ENCODE data around the gene TGM1. TPM values are rescaled to one million over a fixed set of nuclear protein-coding genes. Genes with fewer than 3 reads are reported as not detected.
"Not testable (repeated sequence)": the region's sequence is repeated elsewhere in the genome, so short reads cannot be mapped to it uniquely, and the experiment has no call there.

TGM1 gene
- total and polyA plus RNA-seq, 2 donors, result 1.5 to 41.0 TPM

- no peak overlapping the region for H3K4me3 ChIP-seq (ENCODE audit: low read length in 2 of 2)
- no peak overlapping the region for H3K27ac ChIP-seq (ENCODE audit: low read depth in 1 of 2, low read length in 1 of 2)
- 98% methylated on average over 6 of the region's 6 CpGs for WGBS
- H3K9me3 ChIP-seq (ENCODE audit: control insufficient read depth in 2 of 2, insufficient read depth in 1 of 2, low read length in 1 of 2), result no peaks in the 10 kb centered on the region
- H3K4me1 ChIP-seq (ENCODE audit: control insufficient read depth in 2 of 2, insufficient read depth in 2 of 2, low read length in 2 of 2), result peaks cover 25 to 46% of the 10 kb centered on the region in 2 donors
- no peaks in the 10 kb centered on the region for H3K27me3 ChIP-seq (ENCODE audit: control insufficient read depth in 2 of 2, insufficient read depth in 1 of 2, low read length in 1 of 2)
- peaks cover 40 to 56% of the 10 kb centered on the region in 2 donors for H3K36me3 ChIP-seq (ENCODE audit: control insufficient read depth in 2 of 2, insufficient read depth in 2 of 2, low read length in 1 of 2)
- DNase-seq (ENCODE audit: low read depth in 6 of 9, low spot score in 9 of 9), result no peak
These were observed 51.7 kb downstream of the TGM1 start for GRCh38 chr14:24211311-24211710.

GRCh38 chr14:24207625-24208024 is 55.4 kb downstream of the TGM1 start:
- H3K36me3 ChIP-seq (ENCODE audit: control insufficient read depth in 2 of 2, insufficient read depth in 2 of 2, low read length in 1 of 2), result peaks cover 54 to 75% of the 10 kb centered on the region in 2 donors
- no peaks in the 10 kb centered on the region for H3K27me3 ChIP-seq (ENCODE audit: control insufficient read depth in 2 of 2, insufficient read depth in 1 of 2, low read length in 1 of 2)
- DNase-seq (ENCODE audit: low read depth in 6 of 9, low spot score in 9 of 9), result no peak
- peaks cover 14 to 24% of the 10 kb centered on the region in 2 donors for H3K4me1 ChIP-seq (ENCODE audit: control insufficient read depth in 2 of 2, insufficient read depth in 2 of 2, low read length in 2 of 2)
- WGBS, result over 99% methylated on average over 2 of the region's 2 CpGs
- no peak overlapping the region for H3K4me3 ChIP-seq (ENCODE audit: low read length in 2 of 2)
- H3K27ac ChIP-seq (ENCODE audit: low read depth in 1 of 2, low read length in 1 of 2), result peak overlapping the region in 1 of 2 donors; percentile 83
- peaks cover 0 to 1% of the 10 kb centered on the region in 2 donors for H3K9me3 ChIP-seq (ENCODE audit: control insufficient read depth in 2 of 2, insufficient read depth in 1 of 2, low read length in 1 of 2)

- Histone ChIP-seq H3K27ac (ENCODE audit: low read depth in 1 of 2, low read length in 1 of 2) (peak overlapping the region; percentile 66 to 83), H3K36me3 (ENCODE audit: control insufficient read depth in 2 of 2, insufficient read depth in 2 of 2, low read length in 1 of 2) (peaks cover 54 to 75% of the 10 kb centered on the region in 2 donors), H3K4me3 (ENCODE audit: low read length in 2 of 2) (no peak overlapping the region), H3K27me3 (ENCODE audit: control insufficient read depth in 2 of 2, insufficient read depth in 1 of 2, low read length in 1 of 2) (no peaks in the 10 kb centered on the region), H3K9me3 (ENCODE audit: control insufficient read depth in 2 of 2, insufficient read depth in 1 of 2, low read length in 1 of 2) (peaks cover 0 to 2% of the 10 kb centered on the region in 2 donors), H3K4me1 (ENCODE audit: control insufficient read depth in 2 of 2, insufficient read depth in 2 of 2, low read length in 2 of 2) (peaks cover 14 to 20% of the 10 kb centered on the region in 2 donors)
- WGBS, result 52% methylated on average over 5 of the region's 5 CpGs
- DNase-seq (ENCODE audit: low read depth in 6 of 9, low spot score in 9 of 9), result peak in 4 of 9 donors; percentile 15 to 65 (median 54)
These were observed 55.8 kb downstream of the TGM1 start for GRCh38 chr14:24207104-24207551.

- WGBS, result 98% methylated on average over 11 of the region's 11 CpGs
- H3K27me3 ChIP-seq (ENCODE audit: control insufficient read depth in 2 of 2, insufficient read depth in 1 of 2, low read length in 1 of 2), result no peaks in the 10 kb centered on the region
- H3K36me3 ChIP-seq (ENCODE audit: control insufficient read depth in 2 of 2, insufficient read depth in 2 of 2, low read length in 1 of 2), result peaks cover 59 to 77% of the 10 kb centered on the region in 2 donors
- H3K4me1 ChIP-seq (ENCODE audit: control insufficient read depth in 2 of 2, insufficient read depth in 2 of 2, low read length in 2 of 2), result peaks cover 12 to 19% of the 10 kb centered on the region in 2 donors
- H3K9me3 ChIP-seq (ENCODE audit: control insufficient read depth in 2 of 2, insufficient read depth in 1 of 2, low read length in 1 of 2), result peaks cover 2 to 6% of the 10 kb centered on the region in 2 donors
- DNase-seq (ENCODE audit: low read depth in 6 of 9, low spot score in 9 of 9), result no peak
- H3K4me3 ChIP-seq (ENCODE audit: low read length in 2 of 2), result no peak overlapping the region
- H3K27ac ChIP-seq (ENCODE audit: low read depth in 1 of 2, low read length in 1 of 2), result peak overlapping the region; percentile 66 to 83
These were observed 56.5 kb downstream of the TGM1 start for GRCh38 chr14:24206260-24207103.

GRCh38 chr14:24204163-24205146 is 58.5 kb downstream of the TGM1 start:
- DNase-seq (ENCODE audit: low read depth in 6 of 9, low spot score in 9 of 9), result no peak
- peaks cover 2 to 6% of the 10 kb centered on the region in 2 donors for H3K9me3 ChIP-seq (ENCODE audit: control insufficient read depth in 2 of 2, insufficient read depth in 1 of 2, low read length in 1 of 2)
- H3K27me3 ChIP-seq (ENCODE audit: control insufficient read depth in 2 of 2, insufficient read depth in 1 of 2, low read length in 1 of 2), result no peaks in the 10 kb centered on the region
- no peak overlapping the region for H3K27ac ChIP-seq (ENCODE audit: low read depth in 1 of 2, low read length in 1 of 2)
- WGBS, result 98% methylated on average over 7 of the region's 7 CpGs
- peaks cover 43 to 64% of the 10 kb centered on the region in 2 donors for H3K36me3 ChIP-seq (ENCODE audit: control insufficient read depth in 2 of 2, insufficient read depth in 2 of 2, low read length in 1 of 2)
- H3K4me3 ChIP-seq (ENCODE audit: low read length in 2 of 2), result no peak overlapping the region
- peaks cover 12 to 16% of the 10 kb centered on the region in 2 donors for H3K4me1 ChIP-seq (ENCODE audit: control insufficient read depth in 2 of 2, insufficient read depth in 2 of 2, low read length in 2 of 2)

GRCh38 chr14:24203249-24203886 is 59.6 kb downstream of the TGM1 start:
- not testable (repeated sequence) for H3K27ac ChIP-seq (ENCODE audit: low read depth in 1 of 2, low read length in 1 of 2); DNase-seq (ENCODE audit: low read depth in 6 of 9, low spot score in 9 of 9); H3K4me3 ChIP-seq (ENCODE audit: low read length in 2 of 2); H3K27me3 ChIP-seq (ENCODE audit: control insufficient read depth in 2 of 2, insufficient read depth in 1 of 2, low read length in 1 of 2); H3K9me3 ChIP-seq (ENCODE audit: control insufficient read depth in 2 of 2, insufficient read depth in 1 of 2, low read length in 1 of 2)
- 98% methylated on average over 16 of the region's 16 CpGs for WGBS
- peaks cover 37 to 57% of the 10 kb centered on the region in 2 donors for H3K36me3 ChIP-seq (ENCODE audit: control insufficient read depth in 2 of 2, insufficient read depth in 2 of 2, low read length in 1 of 2)
- peaks cover 12 to 16% of the 10 kb centered on the region in 2 donors for H3K4me1 ChIP-seq (ENCODE audit: control insufficient read depth in 2 of 2, insufficient read depth in 2 of 2, low read length in 2 of 2)

- WGBS, result 96% methylated on average over 8 of the region's 8 CpGs
- H3K27me3 ChIP-seq (ENCODE audit: control insufficient read depth in 2 of 2, insufficient read depth in 1 of 2, low read length in 1 of 2); DNase-seq (ENCODE audit: low read depth in 6 of 9, low spot score in 9 of 9); H3K4me3 ChIP-seq (ENCODE audit: low read length in 2 of 2); H3K27ac ChIP-seq (ENCODE audit: low read depth in 1 of 2, low read length in 1 of 2); H3K9me3 ChIP-seq (ENCODE audit: control insufficient read depth in 2 of 2, insufficient read depth in 1 of 2, low read length in 1 of 2): not testable (repeated sequence)
- H3K36me3 ChIP-seq (ENCODE audit: control insufficient read depth in 2 of 2, insufficient read depth in 2 of 2, low read length in 1 of 2), result peaks cover 30 to 48% of the 10 kb centered on the region in 2 donors
- peaks cover 7 to 12% of the 10 kb centered on the region in 2 donors for H3K4me1 ChIP-seq (ENCODE audit: control insufficient read depth in 2 of 2, insufficient read depth in 2 of 2, low read length in 2 of 2)
These were observed 60.4 kb downstream of the TGM1 start for GRCh38 chr14:24202538-24202937.

Data from thymus (tissue), 11 donors.